K562 (cell line): ENCODE data around the gene PIK3CD. TPM values are rescaled to one million over a fixed set of nuclear protein-coding genes. Genes with fewer than 3 reads are reported as not detected.
A peak's percentile ranks its signal among the peaks of the same experiment; 100 is the strongest.

ENCODE experiments used
- BRF1 ChIP-seq: IDR thresholded peaks from 3 replicates; pipeline ENCODE4 v1.6.1; 2011; ENCODE audit warnings: borderline replicate concordance, mild to moderate bottlenecking; ENCODE audit not compliant: insufficient read length; ENCODE audit errors: extremely low read depth
- C11orf30 ChIP-seq: fragments of 450-650 bp; IDR thresholded peaks from 2 replicates; pipeline ENCODE4 v1.6.1; 2016; ENCODE audit warnings: low read depth, mild to moderate bottlenecking
- CBX5 ChIP-seq: IDR thresholded peaks from 2 replicates; pipeline ENCODE4 v1.6.1; 2014; ENCODE audit warnings: low read depth, borderline replicate concordance
- ELF2 ChIP-seq: fragments of 250-450 bp; sonication (Bioruptor Pico); IDR thresholded peaks from 2 replicates; pipeline ENCODE4 v1.5.0; 2021; ENCODE audit warnings: mild to moderate bottlenecking
- GATAD2B ChIP-seq: fragments of 450-650 bp; IDR thresholded peaks from 2 replicates; pipeline ENCODE4 v1.6.1; 2017; ENCODE audit warnings: mild to moderate bottlenecking, borderline replicate concordance
- IRF2 ChIP-seq: sonication (generic); formaldehyde crosslinking; IDR thresholded peaks from 2 replicates; pipeline ENCODE4 v1.8.1; 2022; ENCODE audit warnings: mild to moderate bottlenecking, missing genetic modification reagents
- JUNB ChIP-seq: fragments of 450-650 bp; formaldehyde crosslinking; conservative IDR thresholded peaks from 2 replicates; pipeline ENCODE4 v1.4.0; 2020; ENCODE audit warnings: mild to moderate bottlenecking
- JUND ChIP-seq, 2 experiments: IDR thresholded peaks; 2 replicates in 1 of 2; 3 replicates in 1 of 2; pipeline ENCODE4 v1.6.1; 2011; ENCODE audit warnings: borderline replicate concordance in 2 of 2, low read depth in 2 of 2, low read length in 2 of 2, improper control_type of control experiment in 1 of 2, missing biosample characterization in 1 of 2, missing genetic modification characterization in 1 of 2, missing genetic modification reagents in 1 of 2
- MXI1 ChIP-seq: IDR thresholded peaks from 2 replicates; pipeline ENCODE4 v1.6.1; 2011; ENCODE audit warnings: low read depth, mild to moderate bottlenecking, improper control_type of control experiment, low read length
- NR3C1 ChIP-seq: sonication (generic); formaldehyde crosslinking; IDR thresholded peaks from 2 replicates; pipeline ENCODE4 v1.8.1; 2022; ENCODE audit warnings: missing genetic modification reagents
- RBM17 ChIP-seq: fragments of 200-400 bp; formaldehyde crosslinking; IDR thresholded peaks from 2 replicates; pipeline ENCODE4 v1.6.1; 2017; ENCODE audit warnings: low read depth, mild to moderate bottlenecking, low read length, borderline replicate concordance
- SAP30 ChIP-seq: fragments of 200-600 bp; sonication (generic); IDR thresholded peaks from 2 replicates; pipeline ENCODE4 v1.6.1; 2012; ENCODE audit warnings: borderline replicate concordance, low read depth, mild to moderate bottlenecking, moderate library complexity, low read length, control low read depth, inconsistent platforms; ENCODE audit not compliant: insufficient read depth, poor library complexity, severe bottlenecking
- SIN3A ChIP-seq, 2 experiments: fragments of 150-350 bp in 1 of 2; IDR thresholded peaks; 2 replicates each; pipeline ENCODE4 v1.6.1; 2011 to 2016; ENCODE audit warnings: borderline replicate concordance in 2 of 2, low read depth in 2 of 2, low read length in 2 of 2, mild to moderate bottlenecking in 2 of 2, moderate library complexity in 2 of 2; ENCODE audit not compliant: control insufficient read depth in 1 of 2
- SMAD2 ChIP-seq: fragments of 150-350 bp; IDR thresholded peaks from 2 replicates; pipeline ENCODE4 v1.6.1; 2014; ENCODE audit warnings: low read depth, mild to moderate bottlenecking, low read length
- SRF ChIP-seq, 2 experiments: fragments of 250-450, 450-650 bp in 1 of 2; sonication (Bioruptor Pico) in 1 of 2; sonication (generic) in 1 of 2; formaldehyde crosslinking; IDR thresholded peaks; 2 replicates each; pipeline versions ENCODE4 v1.5.0 to v1.5.1; 2020 to 2022; ENCODE audit warnings: mild to moderate bottlenecking in 1 of 2, missing genetic modification reagents in 1 of 2
- YBX1 ChIP-seq: fragments of 450-650 bp; IDR thresholded peaks from 2 replicates; pipeline ENCODE4 v1.7.1; 2016; ENCODE audit warnings: mild to moderate bottlenecking
- ZNF224 ChIP-seq: sonication (generic); formaldehyde crosslinking; IDR thresholded peaks from 2 replicates; pipeline ENCODE4 v1.8.0; 2022; ENCODE audit warnings: mild to moderate bottlenecking, missing genetic modification reagents
- ZNF311 ChIP-seq: fragments of 250-450 bp; sonication (Bioruptor Pico); IDR thresholded peaks from 2 replicates; pipeline ENCODE4 v1.4.0; 2020; ENCODE audit warnings: mild to moderate bottlenecking, moderate library complexity
- ZNF445 ChIP-seq: fragments of 250-450 bp; sonication (Bioruptor Pico); IDR thresholded peaks from 2 replicates; pipeline ENCODE4 v1.4.0; 2020; ENCODE audit warnings: low read depth, mild to moderate bottlenecking, moderate library complexity
- ZNF586 ChIP-seq: fragments of 450-650 bp; formaldehyde crosslinking; conservative IDR thresholded peaks from 2 replicates; pipeline ENCODE4 v1.4.0; 2020; ENCODE audit warnings: mild to moderate bottlenecking, moderate library complexity
- ZSCAN32 ChIP-seq: fragments of 450-650 bp; formaldehyde crosslinking; IDR thresholded peaks from 2 replicates; pipeline ENCODE4 v1.4.0; 2020; ENCODE audit warnings: mild to moderate bottlenecking, moderate library complexity
- polyA plus RNA-seq, 8 experiments: library from polyadenylated mRNA; depleted of rRNA in 4 of 8; stranded (reverse) in 5 of 8; unstranded in 3 of 8; fragments of >200 nt; fragmentation: Nextera tagmentation in 2 of 8; fragmentation: Illumina TruSeq in 1 of 8; extraction: Ambion mirVana in 2 of 8; extraction: Trizol in 1 of 8; gene quantifications; 2 replicates each; pipeline versions ENCODE4 v1.2.1 to v1.2.3, GENCODE V29; 2011 to 2014; ENCODE audit warnings: inconsistent platforms in 1 of 8, missing spikeins in 1 of 8
- total RNA-seq, 7 experiments: library from RNA; depleted of rRNA in 6 of 7; stranded (reverse); fragments of >200 nt in 6 of 7; fragmentation: Illumina TruSeq in 2 of 7; extraction: Trizol in 2 of 7; gene quantifications; 2 replicates each; pipeline versions ENCODE4 v1.2.1 to v1.2.3, GENCODE V29; 2011 to 2021; ENCODE audit warnings: low replicate concordance in 1 of 7
- TF ChIP-seq, protein P1 (sequence below): fragments of 150-350 bp; IDR thresholded peaks from 2 replicates; pipeline ENCODE4 v1.6.1; 2014; ENCODE audit warnings: low read depth, mild to moderate bottlenecking, low read length, borderline replicate concordance
- TF ChIP-seq, protein P2 (sequence below): fragments of 250-450 bp; sonication (Bioruptor Pico); IDR thresholded peaks from 2 replicates; pipeline ENCODE4 v1.8.0; 2022; ENCODE audit warnings: moderate library complexity, mild to moderate bottlenecking, inconsistent platforms

PIK3CD gene
- total and polyA plus RNA-seq, 9 of the 15 experiments (the other 6 are each of a cell fraction or from before 2014, with no cell fraction given): 1.8 to 20.8 (median 7.2) TPM

DNA sequence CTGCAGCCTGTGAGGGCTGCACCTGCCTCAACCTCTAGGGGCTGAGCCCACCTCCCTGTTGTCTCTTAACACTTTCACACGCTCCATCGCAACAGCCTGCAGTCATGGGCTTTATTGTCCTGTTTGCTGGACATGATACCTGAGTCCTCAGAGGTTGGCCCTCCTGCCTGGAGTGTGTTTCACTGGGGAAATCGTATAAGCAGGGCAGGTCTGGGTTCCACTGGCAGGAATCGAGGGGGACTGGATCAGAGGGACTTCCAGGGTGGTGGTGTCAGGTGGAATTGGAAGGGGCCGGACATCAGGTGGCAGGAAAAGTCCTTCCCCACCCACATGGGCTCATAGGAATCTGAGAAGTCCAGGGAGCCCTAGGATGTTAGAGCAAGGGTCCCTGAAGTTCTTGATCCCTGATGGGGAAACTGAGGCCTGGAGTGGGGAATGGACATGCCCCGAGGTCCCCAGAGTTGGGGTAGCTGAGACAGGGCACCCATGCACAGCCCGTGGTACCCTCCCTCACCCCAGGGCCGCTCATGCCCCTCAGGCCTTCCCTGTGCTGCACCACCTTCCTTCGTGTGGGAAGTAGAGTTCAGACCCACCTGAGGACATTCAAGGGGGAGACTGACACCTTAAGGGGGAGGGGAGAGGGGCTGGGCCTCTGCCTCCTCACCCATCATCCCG lies 66.6 kb downstream of the PIK3CD start (continued):
- no peak for TF ChIP-seq CBX5
- TF ChIP-seq, protein P1, sequence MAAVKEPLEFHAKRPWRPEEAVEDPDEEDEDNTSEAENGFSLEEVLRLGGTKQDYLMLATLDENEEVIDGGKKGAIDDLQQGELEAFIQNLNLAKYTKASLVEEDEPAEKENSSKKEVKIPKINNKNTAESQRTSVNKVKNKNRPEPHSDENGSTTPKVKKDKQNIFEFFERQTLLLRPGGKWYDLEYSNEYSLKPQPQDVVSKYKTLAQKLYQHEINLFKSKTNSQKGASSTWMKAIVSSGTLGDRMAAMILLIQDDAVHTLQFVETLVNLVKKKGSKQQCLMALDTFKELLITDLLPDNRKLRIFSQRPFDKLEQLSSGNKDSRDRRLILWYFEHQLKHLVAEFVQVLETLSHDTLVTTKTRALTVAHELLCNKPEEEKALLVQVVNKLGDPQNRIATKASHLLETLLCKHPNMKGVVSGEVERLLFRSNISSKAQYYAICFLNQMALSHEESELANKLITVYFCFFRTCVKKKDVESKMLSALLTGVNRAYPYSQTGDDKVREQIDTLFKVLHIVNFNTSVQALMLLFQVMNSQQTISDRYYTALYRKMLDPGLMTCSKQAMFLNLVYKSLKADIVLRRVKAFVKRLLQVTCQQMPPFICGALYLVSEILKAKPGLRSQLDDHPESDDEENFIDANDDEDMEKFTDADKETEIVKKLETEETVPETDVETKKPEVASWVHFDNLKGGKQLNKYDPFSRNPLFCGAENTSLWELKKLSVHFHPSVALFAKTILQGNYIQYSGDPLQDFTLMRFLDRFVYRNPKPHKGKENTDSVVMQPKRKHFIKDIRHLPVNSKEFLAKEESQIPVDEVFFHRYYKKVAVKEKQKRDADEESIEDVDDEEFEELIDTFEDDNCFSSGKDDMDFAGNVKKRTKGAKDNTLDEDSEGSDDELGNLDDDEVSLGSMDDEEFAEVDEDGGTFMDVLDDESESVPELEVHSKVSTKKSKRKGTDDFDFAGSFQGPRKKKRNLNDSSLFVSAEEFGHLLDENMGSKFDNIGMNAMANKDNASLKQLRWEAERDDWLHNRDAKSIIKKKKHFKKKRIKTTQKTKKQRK: no peak
- TF ChIP-seq SIN3A (IDR thresholded peaks at IDR 0.05; ENCODE audit: borderline replicate concordance in 2 of 2, control insufficient read depth in 1 of 2, low read depth in 2 of 2, low read length in 2 of 2): 0 out of 4 replicates have a peak, but pooled peaks of 1 of the 2 experiments have one; percentile 12
- no peak for TF ChIP-seq JUND (IDR thresholded peaks at IDR 0.05; ENCODE audit: borderline replicate concordance, low read depth, low read length)
- peak; percentile 9; the same call in 1 of the 3 replicates for TF ChIP-seq JUND (tag; IDR thresholded peaks at IDR 0.05; ENCODE audit: borderline replicate concordance, low read depth, low read length)
- no peak for TF ChIP-seq GATAD2B
- TF ChIP-seq BRF1: no peak
- TF ChIP-seq SAP30: no peak
- peak in 1 of 2 experiments; percentile 25; a peak in 1 of 4 replicates for TF ChIP-seq SRF (CRISPR knock-in tag; IDR thresholded peaks at IDR 0.05)
- no peak for TF ChIP-seq RBM17
- TF ChIP-seq JUNB (CRISPR knock-in tag): 0 out of 2 replicates have a peak, but pooled peaks have one; percentile 4
- TF ChIP-seq ZNF224: no peak
- peak; percentile 59; the same call in 1 of the 2 replicates for TF ChIP-seq ZSCAN32 (CRISPR knock-in tag)
- no peak for TF ChIP-seq C11orf30
- TF ChIP-seq, protein P2, sequence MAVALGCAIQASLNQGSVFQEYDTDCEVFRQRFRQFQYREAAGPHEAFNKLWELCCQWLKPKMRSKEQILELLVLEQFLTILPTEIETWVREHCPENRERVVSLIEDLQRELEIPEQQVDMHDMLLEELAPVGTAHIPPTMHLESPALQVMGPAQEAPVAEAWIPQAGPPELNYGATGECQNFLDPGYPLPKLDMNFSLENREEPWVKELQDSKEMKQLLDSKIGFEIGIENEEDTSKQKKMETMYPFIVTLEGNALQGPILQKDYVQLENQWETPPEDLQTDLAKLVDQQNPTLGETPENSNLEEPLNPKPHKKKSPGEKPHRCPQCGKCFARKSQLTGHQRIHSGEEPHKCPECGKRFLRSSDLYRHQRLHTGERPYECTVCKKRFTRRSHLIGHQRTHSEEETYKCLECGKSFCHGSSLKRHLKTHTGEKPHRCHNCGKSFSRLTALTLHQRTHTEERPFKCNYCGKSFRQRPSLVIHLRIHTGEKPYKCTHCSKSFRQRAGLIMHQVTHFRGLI: 0 out of 2 replicates have a peak, but pooled peaks have one; percentile 11
- TF ChIP-seq ELF2 (CRISPR knock-in tag): no peak
- TF ChIP-seq NR3C1 (CRISPR knock-in tag): no peak
- peak; percentile 3; the same call in 1 of the 2 replicates for TF ChIP-seq ZNF311 (CRISPR knock-in tag)
- TF ChIP-seq MXI1: no peak
- peak; percentile 70; the same call in 1 of the 2 replicates for TF ChIP-seq ZNF445 (CRISPR knock-in tag)
- TF ChIP-seq YBX1: no peak
- TF ChIP-seq SMAD2: no peak
- TF ChIP-seq ZNF586 (CRISPR knock-in tag): no peak
- no peak for TF ChIP-seq IRF2 (CRISPR knock-in tag)
